GM18526 (cell line): ENCODE data around the gene SPAAR.

Experiments
- POLR2A ChIP-seq: IDR thresholded peaks from 3 replicates; pipeline ENCODE4 v1.6.1; 2011; ENCODE audit not compliant: insufficient read length; ENCODE audit errors: extremely low read depth

Gene SPAAR

DNA sequence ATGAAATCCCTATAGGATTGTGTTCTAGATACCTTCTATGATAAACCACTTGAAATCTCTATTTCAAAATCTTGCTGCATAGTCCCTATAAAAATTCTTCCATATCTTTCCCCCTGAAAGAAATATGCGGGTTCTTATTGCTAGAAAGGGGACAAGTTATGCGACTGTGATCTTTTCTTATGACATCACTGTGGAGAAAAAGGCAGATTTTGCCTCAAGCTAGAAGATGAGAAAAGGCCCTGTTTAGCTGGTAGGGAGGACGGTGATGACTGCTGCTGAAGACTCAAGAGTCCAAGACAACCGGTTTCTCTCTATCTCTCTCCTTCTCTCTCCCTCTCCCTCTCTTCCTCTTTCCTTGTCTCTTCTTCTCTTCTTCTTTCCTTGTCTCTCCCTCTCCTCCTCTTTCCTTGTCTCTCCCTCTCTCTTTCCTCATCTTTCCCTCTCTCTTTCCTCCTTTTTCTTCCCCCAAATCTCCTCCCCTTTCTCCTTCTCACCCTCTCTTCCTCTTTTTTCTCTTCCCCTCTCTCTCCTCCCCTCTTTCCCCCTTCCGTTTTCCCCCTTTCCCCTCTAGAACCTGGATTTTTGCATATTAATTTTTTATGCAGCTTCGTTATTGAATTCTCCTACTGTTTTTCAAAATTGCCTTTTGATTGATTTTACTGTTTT lies 43.4 kb downstream of the SPAAR start:
- no peak for TF ChIP-seq POLR2A

DNA sequence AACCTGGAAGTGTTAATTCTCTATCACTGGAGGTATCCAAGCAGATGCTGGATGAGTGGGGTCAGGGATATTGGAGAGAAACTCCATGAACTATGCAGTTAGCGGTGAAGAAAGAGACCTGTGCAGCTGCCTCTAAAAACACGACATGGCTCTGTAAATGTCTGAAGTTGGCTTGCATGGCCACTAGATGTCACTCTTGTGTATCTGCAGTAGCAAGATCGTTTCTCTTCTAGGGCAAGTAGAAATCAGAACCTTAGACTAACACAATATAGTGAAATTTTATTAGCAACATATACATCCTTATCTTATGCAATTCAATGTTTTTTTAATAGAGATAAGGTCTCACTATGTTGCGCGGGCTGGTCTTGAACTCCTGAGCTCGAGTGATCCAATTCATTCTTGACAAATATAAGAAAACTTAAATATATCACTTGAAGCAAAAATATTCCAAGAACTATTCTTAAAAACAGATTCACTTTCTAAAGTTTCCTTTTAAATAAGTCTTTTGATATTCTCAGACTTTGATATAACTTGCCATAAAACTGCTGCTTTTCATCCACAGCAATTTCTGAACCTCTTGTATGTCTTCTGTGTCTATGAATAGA lies 45.8 kb downstream of the SPAAR start:
- TF ChIP-seq POLR2A: no peak

DNA sequence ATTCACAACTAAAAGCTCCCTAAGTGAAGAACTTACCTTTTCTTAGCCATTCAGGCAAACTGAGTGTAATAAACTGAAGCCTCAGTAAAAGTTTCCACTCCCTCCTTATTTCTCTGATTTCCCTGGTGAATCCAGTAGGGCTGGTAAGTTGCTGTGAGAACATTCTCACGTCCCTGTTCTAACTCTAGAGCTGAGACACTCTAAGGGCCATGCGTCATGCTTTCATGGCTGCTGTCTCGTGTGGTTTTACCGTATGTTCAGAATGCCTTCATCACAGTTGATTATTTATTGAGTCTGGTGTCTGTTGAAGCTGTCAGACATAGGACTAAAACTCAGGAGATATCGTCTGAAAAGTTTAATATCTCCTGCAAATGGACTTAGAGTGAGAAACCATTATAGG lies 47.4 kb downstream of the SPAAR start:
- no peak for TF ChIP-seq POLR2A

DNA sequence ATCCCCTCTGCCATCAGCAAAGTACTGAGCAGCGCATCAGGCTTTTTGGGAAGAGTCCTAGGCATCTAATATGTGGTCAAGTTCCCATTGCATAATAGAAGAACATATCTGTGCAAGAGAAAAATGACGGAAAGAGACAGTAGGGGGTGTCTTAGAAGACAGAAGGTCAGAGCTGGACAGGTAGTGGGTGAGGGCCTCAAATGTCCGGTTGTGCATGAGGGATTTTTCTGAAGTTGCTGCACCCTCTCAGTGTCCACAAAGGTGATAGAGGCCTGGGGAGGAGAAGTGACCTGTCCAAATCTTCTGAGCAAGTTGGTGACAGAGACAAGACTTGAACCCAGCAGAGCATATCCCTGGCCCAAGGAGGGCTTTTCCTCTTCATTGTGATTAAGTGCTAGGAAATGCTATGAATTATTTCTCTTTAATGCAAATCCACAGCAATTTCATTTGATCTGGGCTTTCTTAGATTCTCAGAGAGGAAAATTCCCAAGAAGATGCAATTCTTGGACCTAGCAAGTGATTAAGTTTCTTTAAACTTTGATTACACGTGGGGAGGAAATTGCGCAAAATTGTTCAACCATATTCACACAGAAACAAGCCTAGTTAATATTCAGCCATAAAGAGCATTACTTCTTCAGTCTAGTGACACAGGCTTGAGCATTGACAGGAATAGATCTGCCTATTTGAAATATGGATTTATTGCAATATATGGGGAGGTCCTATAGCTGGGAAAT lies 49.0 kb downstream of the SPAAR start, which contains the start of gene OR2S2:
Gene OR2S2, minus strand, starts transcription at position 51 of the 734 bp plus-strand sequence. CDS start 56 bp downstream, outside the sequence.
- no peak for TF ChIP-seq POLR2A

DNA sequence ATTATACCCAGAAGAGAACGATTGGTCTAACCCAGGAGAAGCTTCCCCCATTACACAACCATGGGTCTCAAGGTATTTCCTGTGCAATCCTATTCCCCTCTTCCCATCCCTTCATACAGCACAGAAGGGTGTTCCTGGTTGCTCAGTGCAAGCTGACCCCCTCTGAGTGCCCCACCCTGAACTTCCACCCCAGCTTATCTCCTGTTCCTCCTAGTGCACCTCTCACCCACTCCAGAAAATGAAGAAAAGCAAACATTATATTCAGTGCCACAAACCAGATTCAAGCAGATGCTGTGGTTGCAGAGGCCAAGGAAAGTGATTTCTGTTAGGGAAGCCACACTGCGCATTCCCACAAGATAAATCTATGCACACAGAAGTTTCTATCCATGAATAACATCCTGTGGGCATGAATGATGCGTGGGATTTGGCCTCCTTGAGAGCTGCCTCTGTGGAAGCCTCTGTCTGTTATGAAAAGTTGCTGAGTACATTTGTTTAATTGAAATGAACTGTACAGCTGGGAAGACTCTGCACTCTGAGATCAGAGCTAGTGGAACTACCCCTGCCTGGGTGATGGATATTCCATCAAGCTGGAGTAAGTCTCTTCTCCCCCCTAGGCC lies 50.9 kb downstream of the SPAAR start:
- no peak for TF ChIP-seq POLR2A
